Stimulated activated CD8-positive, alpha-beta memory T cell treated with anti-CD3 and anti-CD28 coated beads, Interleukin-7, amount 100 ng/mL, for 24 hours (primary cell): ENCODE data around the gene NUP153.
"Not testable (repeated sequence)": the region's sequence is repeated elsewhere in the genome, so short reads cannot be mapped to it uniquely, and the experiment has no call there.

Experiments used
- DNase-seq: peaks from one replicate; pipeline ENCODE4 v3.0.0-alpha.2; 2020; ENCODE audit warnings: low read depth

NUP153 gene

GRCh38 chr6:17714177-17714576, 7.5 kb upstream of the NUP153 start:
- DNase-seq, result no peak

GRCh38 chr6:17712576-17712975, 5.9 kb upstream of the NUP153 start:
- DNase-seq, result no peak

- no peak for DNase-seq
These were observed 3.6 kb upstream of the NUP153 start for GRCh38 chr6:17710331-17710730.

GRCh38 chr6:17709476-17709875, 2.8 kb upstream of the NUP153 start:
- no peak for DNase-seq

GRCh38 chr6:17708035-17708434, 1.3 kb upstream of the NUP153 start:
- DNase-seq, result not testable (repeated sequence)

GRCh38 chr6:17707371-17707651, 586 bp upstream of the NUP153 start:
- no peak for DNase-seq

GRCh38 chr6:17705778-17706579, 746 bp downstream of the NUP153 start:
- DNase-seq, result peak; percentile 65

GRCh38 chr6:17705428-17705777, 1.3 kb downstream of the NUP153 start:
- no peak for DNase-seq

GRCh38 chr6:17703256-17703694, 3.5 kb downstream of the NUP153 start:
- DNase-seq, result no peak

GRCh38 chr6:17700421-17701416, 6.0 kb downstream of the NUP153 start:
- DNase-seq, result no peak

- no peak for DNase-seq
These were observed 14.7 kb downstream of the NUP153 start for GRCh38 chr6:17691925-17692538.

GRCh38 chr6:17688481-17688880, 18.2 kb downstream of the NUP153 start:
- no peak for DNase-seq

- no peak for DNase-seq
These were observed 19.6 kb downstream of the NUP153 start for GRCh38 chr6:17687136-17687535.

- DNase-seq, result no peak
These were observed 22.6 kb downstream of the NUP153 start for GRCh38 chr6:17684134-17684533.

GRCh38 chr6:17683428-17683827, 23.3 kb downstream of the NUP153 start:
- DNase-seq, result no peak

- DNase-seq, result no peak
These were observed 27.0 kb downstream of the NUP153 start for GRCh38 chr6:17679726-17680125.

- DNase-seq, result no peak
These were observed 29.1 kb downstream of the NUP153 start for GRCh38 chr6:17677602-17678001.

- DNase-seq, result no peak
These were observed 33.0 kb downstream of the NUP153 start for GRCh38 chr6:17673543-17674254.

GRCh38 chr6:17672064-17672718, 34.5 kb downstream of the NUP153 start:
- no peak for DNase-seq

- DNase-seq, result no peak
These were observed 40.1 kb downstream of the NUP153 start for GRCh38 chr6:17666646-17667045.

- no peak for DNase-seq
These were observed 41.6 kb downstream of the NUP153 start for GRCh38 chr6:17665132-17665531.

- no peak for DNase-seq
These were observed 43.5 kb downstream of the NUP153 start for GRCh38 chr6:17663226-17663625.
